ENCODE data around the gene NRG4.

Gene NRG4

DNA sequence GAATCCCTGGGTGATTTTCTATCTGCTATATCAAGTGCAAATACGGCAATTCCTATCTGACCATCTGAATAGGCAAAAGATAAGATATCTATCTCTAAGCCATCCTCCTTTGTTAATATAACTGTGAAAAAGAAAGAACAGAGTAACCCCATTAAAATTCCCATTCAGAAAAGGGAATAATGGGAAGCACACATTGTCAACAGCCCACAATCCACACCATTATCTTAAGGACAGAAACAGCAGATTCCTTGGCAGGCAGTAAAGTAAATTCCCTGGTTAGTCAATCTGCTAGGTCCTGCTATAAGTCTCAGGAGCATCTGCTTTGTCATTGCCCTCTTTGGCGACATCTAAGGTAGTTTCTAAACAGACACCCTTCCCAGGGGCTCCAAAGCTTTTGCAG lies 21.9 kb upstream of the NRG4 start:
- H3K79me2 ChIP-seq (ENCODE audit: insufficient read depth, low read length) = no peaks in the 10 kb centered on the region
- no peak overlapping the region for H3K4me2 ChIP-seq (ENCODE audit: low read length)
- H3K4me1 ChIP-seq (ENCODE audit: insufficient read depth, low read length, severe bottlenecking) = no peaks in the 10 kb centered on the region
- H3K27me3 ChIP-seq (ENCODE audit: insufficient read depth, low read length) = no peaks in the 10 kb centered on the region
- H3K36me3 ChIP-seq (ENCODE audit: insufficient read depth, low read length) = no peaks in the 10 kb centered on the region
- TF ChIP-seq, protein P1, sequence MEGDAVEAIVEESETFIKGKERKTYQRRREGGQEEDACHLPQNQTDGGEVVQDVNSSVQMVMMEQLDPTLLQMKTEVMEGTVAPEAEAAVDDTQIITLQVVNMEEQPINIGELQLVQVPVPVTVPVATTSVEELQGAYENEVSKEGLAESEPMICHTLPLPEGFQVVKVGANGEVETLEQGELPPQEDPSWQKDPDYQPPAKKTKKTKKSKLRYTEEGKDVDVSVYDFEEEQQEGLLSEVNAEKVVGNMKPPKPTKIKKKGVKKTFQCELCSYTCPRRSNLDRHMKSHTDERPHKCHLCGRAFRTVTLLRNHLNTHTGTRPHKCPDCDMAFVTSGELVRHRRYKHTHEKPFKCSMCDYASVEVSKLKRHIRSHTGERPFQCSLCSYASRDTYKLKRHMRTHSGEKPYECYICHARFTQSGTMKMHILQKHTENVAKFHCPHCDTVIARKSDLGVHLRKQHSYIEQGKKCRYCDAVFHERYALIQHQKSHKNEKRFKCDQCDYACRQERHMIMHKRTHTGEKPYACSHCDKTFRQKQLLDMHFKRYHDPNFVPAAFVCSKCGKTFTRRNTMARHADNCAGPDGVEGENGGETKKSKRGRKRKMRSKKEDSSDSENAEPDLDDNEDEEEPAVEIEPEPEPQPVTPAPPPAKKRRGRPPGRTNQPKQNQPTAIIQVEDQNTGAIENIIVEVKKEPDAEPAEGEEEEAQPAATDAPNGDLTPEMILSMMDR (IDR thresholded peaks at IDR 0.05; ENCODE audit: low read length) = no peak
- no peak for TF ChIP-seq EZH2 (IDR thresholded peaks at IDR 0.05; ENCODE audit: borderline replicate concordance, low read length)
- no peak overlapping the region for H3K9ac ChIP-seq (ENCODE audit: low read length)
- no peak overlapping the region for H2AFZ ChIP-seq (ENCODE audit: low read length)
- no peaks in the 10 kb centered on the region for H3K9me3 ChIP-seq (ENCODE audit: low read length)
- H4K20me1 ChIP-seq (ENCODE audit: insufficient read depth, low read length) = no peaks in the 10 kb centered on the region
- no peaks in the 10 kb centered on the region for H3F3A ChIP-seq (ENCODE audit: insufficient read depth, low read length)
- no peaks in the 10 kb centered on the region for H3K9me2 ChIP-seq (ENCODE audit: low read depth, low read length)
- H3K4me3 ChIP-seq (ENCODE audit: low read depth, low read length, poor library complexity, severe bottlenecking) = no peak overlapping the region
- H3K27ac ChIP-seq (ENCODE audit: low read depth, low read length, poor library complexity, severe bottlenecking) = no peak overlapping the region

DNA sequence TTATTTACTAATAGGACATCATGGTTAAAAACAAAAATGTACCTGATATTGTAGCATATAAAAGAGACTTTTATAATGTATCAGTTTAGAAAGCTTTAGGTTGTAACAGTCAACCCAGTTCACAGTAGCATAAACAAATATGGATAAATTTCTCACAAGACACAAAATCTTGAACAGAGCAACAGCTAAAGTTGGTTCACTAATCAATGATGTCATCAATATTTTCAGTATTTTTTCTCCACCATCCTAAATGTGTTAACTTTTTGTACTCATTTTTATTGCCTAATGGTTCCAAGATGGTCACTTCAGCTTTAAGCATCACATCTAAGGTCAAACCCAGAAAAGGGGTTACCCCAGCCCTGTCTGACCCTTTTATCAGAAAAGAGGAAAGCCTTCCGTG lies 21.2 kb upstream of the NRG4 start:
- Histone ChIP-seq H3K27me3 (ENCODE audit: insufficient read depth, low read length) (no peaks in the 10 kb centered on the region), H3K36me3 (ENCODE audit: insufficient read depth, low read length) (no peaks in the 10 kb centered on the region), H2AFZ (ENCODE audit: low read length) (no peak overlapping the region), H3F3A (ENCODE audit: insufficient read depth, low read length) (no peaks in the 10 kb centered on the region), H3K79me2 (ENCODE audit: insufficient read depth, low read length) (no peaks in the 10 kb centered on the region), H3K27ac (ENCODE audit: low read depth, low read length, poor library complexity, severe bottlenecking) (no peak overlapping the region), H3K4me1 (ENCODE audit: insufficient read depth, low read length, severe bottlenecking) (no peaks in the 10 kb centered on the region), H3K9me2 (ENCODE audit: low read depth, low read length) (no peaks in the 10 kb centered on the region), H4K20me1 (ENCODE audit: insufficient read depth, low read length) (no peaks in the 10 kb centered on the region), H3K9me3 (ENCODE audit: low read length) (no peaks in the 10 kb centered on the region), H3K4me3 (ENCODE audit: low read depth, low read length, poor library complexity, severe bottlenecking) (no peak overlapping the region), H3K4me2 (ENCODE audit: low read length) (no peak overlapping the region), H3K9ac (ENCODE audit: low read length) (no peak overlapping the region)
- TF ChIP-seq EZH2 (IDR thresholded peaks at IDR 0.05; ENCODE audit: borderline replicate concordance, low read length) = no peak
- TF ChIP-seq, protein P1 (IDR thresholded peaks at IDR 0.05; ENCODE audit: low read length) = no peak

DNA sequence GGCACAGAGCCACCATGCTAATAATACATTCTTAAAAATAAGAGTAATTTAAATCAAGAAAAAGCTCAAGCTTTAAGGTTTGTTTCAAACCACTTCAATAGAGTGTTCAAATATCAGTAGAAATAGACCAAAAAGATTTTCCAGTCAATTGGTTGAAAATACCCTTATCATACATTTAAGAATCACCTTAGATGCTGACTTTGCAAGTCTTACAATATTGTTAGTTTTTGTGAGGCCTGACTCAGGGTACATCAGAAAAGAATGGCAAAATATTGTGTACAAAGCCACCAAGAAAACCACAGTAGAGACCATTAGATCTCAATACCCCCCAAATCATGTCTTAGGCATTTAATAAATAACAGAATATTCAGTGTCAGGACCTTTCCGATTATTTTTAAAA lies 19.8 kb upstream of the NRG4 start:
- no peak overlapping the region for H3K4me3 ChIP-seq (ENCODE audit: low read depth, low read length, poor library complexity, severe bottlenecking)
- H3K4me2 ChIP-seq (ENCODE audit: low read length) = no peak overlapping the region
- no peaks in the 10 kb centered on the region for H3K36me3 ChIP-seq (ENCODE audit: insufficient read depth, low read length)
- no peak overlapping the region for H3K9ac ChIP-seq (ENCODE audit: low read length)
- H3K9me3 ChIP-seq (ENCODE audit: low read length) = no peaks in the 10 kb centered on the region
- no peak overlapping the region for H2AFZ ChIP-seq (ENCODE audit: low read length)
- TF ChIP-seq EZH2 (IDR thresholded peaks at IDR 0.05; ENCODE audit: borderline replicate concordance, low read length) = no peak
- TF ChIP-seq, protein P1 (IDR thresholded peaks at IDR 0.05; ENCODE audit: low read length) = no peak
- H3K27ac ChIP-seq (ENCODE audit: low read depth, low read length, poor library complexity, severe bottlenecking) = no peak overlapping the region
- no peaks in the 10 kb centered on the region for H3K9me2 ChIP-seq (ENCODE audit: low read depth, low read length)
- H3K79me2 ChIP-seq (ENCODE audit: insufficient read depth, low read length) = no peaks in the 10 kb centered on the region
- H3K27me3 ChIP-seq (ENCODE audit: insufficient read depth, low read length) = no peaks in the 10 kb centered on the region
- no peaks in the 10 kb centered on the region for H3F3A ChIP-seq (ENCODE audit: insufficient read depth, low read length)
- H4K20me1 ChIP-seq (ENCODE audit: insufficient read depth, low read length) = no peaks in the 10 kb centered on the region
- no peaks in the 10 kb centered on the region for H3K4me1 ChIP-seq (ENCODE audit: insufficient read depth, low read length, severe bottlenecking)

Data from OCI-LY1 (cell line).